Measurements from ENCODE around the gene RABGEF1. TPM values are rescaled to one million over a fixed set of nuclear protein-coding genes. Genes with fewer than 3 reads are reported as not detected.
"Not testable (repeated sequence)": the region's sequence is repeated elsewhere in the genome, so short reads cannot be mapped to it uniquely, and the experiment has no call there.

Gene RABGEF1
- total RNA-seq, 1 donor from 2014 or later = 26.8 TPM

GRCh38 chr7:66839814-66840213 is 99.3 kb downstream of the RABGEF1 start:
- H3K4me1 Mint-ChIP-seq (ENCODE audit: low read depth) = peaks cover 10% of the 10 kb centered on the region
- TF ChIP-seq CTCF (IDR thresholded peaks at IDR 0.05) = no peak
- peaks cover 6% of the 10 kb centered on the region for H3K9me3 Mint-ChIP-seq (ENCODE audit: low read depth)
- H3K27ac Mint-ChIP-seq (ENCODE audit: unreplicated experiment) = no peak overlapping the region
- peak; percentile 60 for DNase-seq (ENCODE audit: low spot score)
- H3K36me3 Mint-ChIP-seq (ENCODE audit: low read depth) = no peaks in the 10 kb centered on the region
- H3K4me3 Mint-ChIP-seq (ENCODE audit: unreplicated experiment) = no peak overlapping the region
- no peaks in the 10 kb centered on the region for H3K27me3 Mint-ChIP-seq (ENCODE audit: low read depth)

GRCh38 chr7:66840316-66840715 is 99.8 kb downstream of the RABGEF1 start:
- H3K9me3 Mint-ChIP-seq (ENCODE audit: low read depth) = peaks cover 6% of the 10 kb centered on the region

GRCh38 chr7:66841898-66842297 is 101.4 kb downstream of the RABGEF1 start:
- no peak overlapping the region for H3K4me3 Mint-ChIP-seq (ENCODE audit: unreplicated experiment)
- peaks cover 24% of the 10 kb centered on the region for H3K4me1 Mint-ChIP-seq (ENCODE audit: low read depth)
- no peaks in the 10 kb centered on the region for H3K36me3 Mint-ChIP-seq (ENCODE audit: low read depth)
- DNase-seq (ENCODE audit: low spot score) = peak; percentile 12
- H3K27ac Mint-ChIP-seq (ENCODE audit: unreplicated experiment) = no peak overlapping the region
- H3K27me3 Mint-ChIP-seq (ENCODE audit: low read depth) = no peaks in the 10 kb centered on the region
- peaks cover 4% of the 10 kb centered on the region for H3K9me3 Mint-ChIP-seq (ENCODE audit: low read depth)
- no peak for TF ChIP-seq CTCF (IDR thresholded peaks at IDR 0.05)

More at GRCh38 chr7:66840316-66840715, 99.8 kb downstream of the RABGEF1 start:
- H3K36me3 Mint-ChIP-seq (ENCODE audit: low read depth) = no peaks in the 10 kb centered on the region
- H3K4me3 Mint-ChIP-seq (ENCODE audit: unreplicated experiment) = no peak overlapping the region
- H3K4me1 Mint-ChIP-seq (ENCODE audit: low read depth) = peaks cover 14% of the 10 kb centered on the region
- DNase-seq (ENCODE audit: low spot score) = no peak
- TF ChIP-seq CTCF (IDR thresholded peaks at IDR 0.05) = no peak
- H3K27ac Mint-ChIP-seq (ENCODE audit: unreplicated experiment) = no peak overlapping the region
- no peaks in the 10 kb centered on the region for H3K27me3 Mint-ChIP-seq (ENCODE audit: low read depth)

GRCh38 chr7:66843492-66843891 is 103.0 kb downstream of the RABGEF1 start:
- Mint-ChIP-seq H3K4me1 (ENCODE audit: low read depth) (peaks cover 28% of the 10 kb centered on the region), H3K27ac (ENCODE audit: unreplicated experiment) (peak overlapping the region; percentile 99), H3K4me3 (ENCODE audit: unreplicated experiment) (peak overlapping the region; percentile 90)
- H3K36me3 Mint-ChIP-seq (ENCODE audit: low read depth); H3K27me3 Mint-ChIP-seq (ENCODE audit: low read depth); H3K9me3 Mint-ChIP-seq (ENCODE audit: low read depth); DNase-seq (ENCODE audit: low spot score): not testable (repeated sequence)

GRCh38 chr7:66844552-66845378 is 104.2 kb downstream of the RABGEF1 start:
- Mint-ChIP-seq H3K4me3 (ENCODE audit: unreplicated experiment) (peak overlapping the region; percentile 90), H3K9me3 (ENCODE audit: low read depth) (no peaks in the 10 kb centered on the region), H3K36me3 (ENCODE audit: low read depth) (no peaks in the 10 kb centered on the region), H3K27ac (ENCODE audit: unreplicated experiment) (peak overlapping the region; percentile 99), H3K4me1 (ENCODE audit: low read depth) (peaks cover 30% of the 10 kb centered on the region), H3K27me3 (ENCODE audit: low read depth) (no peaks in the 10 kb centered on the region)
- DNase-seq (ENCODE audit: low spot score) = peak; percentile 99
- peak; percentile 58 for TF ChIP-seq CTCF (IDR thresholded peaks at IDR 0.05)

Data from chondrocyte (in vitro differentiated cells).